GM10248 (cell line): ENCODE data around the gene GRM4.

Experiments used
- CTCF ChIA-PET: fragments of 300-600 bp; sonication (Branson Sonifier 250); formaldehyde crosslinking; extraction: SDS; loops from one replicate; lab custom pipeline; 2021; ENCODE audit warnings: antibody characterized with exemption; lab: Yijun Ruan, JAX
- POLR2A ChIA-PET: fragments of 350-650 bp; sonication (Branson Sonifier 250); formaldehyde crosslinking; extraction: SDS; loops from one replicate; lab custom pipeline; 2020; ENCODE audit warnings: antibody characterized with exemption; lab: Yijun Ruan, JAX
- DNase-seq: peaks from one replicate; pipeline ENCODE4 v3.0.0; 2012; ENCODE audit errors: extremely low spot score
- CTCF ChIP-seq: IDR thresholded peaks from 2 replicates; pipeline ENCODE4 v1.5.1; 2012; ENCODE audit warnings: mild to moderate bottlenecking, low read depth; ENCODE audit errors: extremely low read depth, missing control alignments, control extremely low read depth

The GRM4 gene

GRCh38 chr6:33979750-33980149 lies 166.1 kb downstream of the GRM4 start:
- POLR2A ChIA-PET: no interaction called here
- no peak for TF ChIP-seq CTCF
- CTCF ChIA-PET: no interaction called here
- DNase-seq: no peak

DNA sequence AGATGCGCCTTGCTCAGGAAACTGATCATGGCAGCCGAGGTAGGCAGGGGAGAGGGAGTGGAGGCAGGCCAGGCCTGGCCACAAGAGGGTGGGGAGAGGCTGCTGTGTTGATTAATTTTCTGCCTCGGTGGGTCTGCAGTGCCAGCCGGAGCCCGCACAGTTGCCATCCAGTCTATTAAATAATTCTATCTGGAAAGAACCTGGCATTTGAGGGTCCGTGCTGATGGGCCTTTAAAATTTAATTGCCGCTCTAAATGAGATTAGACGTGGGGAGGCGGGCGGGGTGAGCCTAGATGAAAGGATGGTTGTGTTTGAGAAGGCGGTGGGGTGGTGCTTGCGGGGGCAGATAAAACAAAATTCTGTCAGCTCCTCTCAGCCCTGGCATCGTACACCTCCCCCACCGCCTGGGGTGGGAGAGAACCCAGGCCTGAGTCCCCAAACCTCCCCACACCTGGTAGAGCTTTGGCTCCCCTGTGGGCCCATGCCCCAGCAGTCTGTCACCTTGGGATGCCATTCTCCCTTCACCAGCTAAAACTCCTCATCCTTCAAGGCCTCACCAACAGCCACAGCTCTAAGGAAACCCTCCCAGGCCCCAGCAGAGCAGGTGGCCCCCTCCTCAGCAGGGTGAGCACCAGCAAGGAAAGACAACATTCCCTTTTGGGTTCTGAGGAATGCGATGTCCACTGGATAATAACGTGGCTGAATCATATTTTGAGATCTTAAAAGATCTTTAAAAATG lies 167.3 kb downstream of the GRM4 start:
- no peak for TF ChIP-seq CTCF
- no peak for DNase-seq
- ChIA-PET CTCF (no interaction called here), POLR2A (no interaction called here)

- POLR2A ChIA-PET: no interaction called here
- DNase-seq: no peak
- CTCF ChIA-PET: interaction anchor here (0.6 kb wide), 1 partner anchor 43 kb away, joined by 3 read pairs; no protein-coding TSS in a partner anchor
- TF ChIP-seq CTCF: no peak
Observed at GRCh38 chr6:33977606-33978411, 168.1 kb downstream of the GRM4 start.

GRCh38 chr6:33976437-33977360 lies 169.2 kb downstream of the GRM4 start:
- no peak for TF ChIP-seq CTCF
- CTCF ChIA-PET: no interaction called here
- POLR2A ChIA-PET: no interaction called here
- DNase-seq: no peak

- no peak for DNase-seq
- no peak for TF ChIP-seq CTCF
- CTCF ChIA-PET: no interaction called here
- POLR2A ChIA-PET: no interaction called here
Observed at GRCh38 chr6:33975661-33976436, 170.0 kb downstream of the GRM4 start.
